ENCODE data around the gene SETD9. TPM values are rescaled to one million over a fixed set of nuclear protein-coding genes. Genes with fewer than 3 reads are reported as not detected.

SETD9 gene
- total RNA-seq, 4 donors from 2014 or later = 11.2 to 20.3 (median 14.3) TPM

DNA sequence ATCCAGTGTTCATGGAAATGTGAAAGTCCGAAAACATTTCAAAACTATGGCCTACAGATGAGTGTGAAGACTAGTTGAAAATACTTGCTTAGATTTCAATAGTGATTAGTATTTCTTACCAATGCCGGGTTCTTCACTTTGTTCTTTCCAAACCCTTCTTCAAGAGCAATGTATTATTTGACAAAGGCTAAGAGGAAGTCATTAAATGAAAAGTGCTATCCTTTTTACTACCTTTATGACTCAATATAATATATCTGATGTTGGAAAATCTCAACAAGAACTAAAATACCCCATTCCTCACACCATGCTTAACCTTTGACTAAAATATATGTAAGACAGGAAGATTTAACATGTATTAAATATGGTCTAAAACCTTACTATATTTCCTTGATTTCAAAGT, 49.2 kb downstream of the SETD9 start:
- WGBS, 2 donors = 91 to 93% methylated on average over 2 of the region's 2 CpGs
- Histone ChIP-seq H3K36me3 (no peaks in the 10 kb centered on the region), H3K27ac (no peak overlapping the region), H3K9me3 (no peaks in the 10 kb centered on the region), H3K4me1 (no peaks in the 10 kb centered on the region), H3K27me3 (no peaks in the 10 kb centered on the region), H3K4me3 (replicated peaks in 1 of 3) (no peak overlapping the region)
- intact Hi-C loops (cut with DNase I) = no loop called here
- no peak for TF ChIP-seq POLR2A (IDR thresholded peaks at IDR 0.05)
- DNase-seq = no peak

DNA sequence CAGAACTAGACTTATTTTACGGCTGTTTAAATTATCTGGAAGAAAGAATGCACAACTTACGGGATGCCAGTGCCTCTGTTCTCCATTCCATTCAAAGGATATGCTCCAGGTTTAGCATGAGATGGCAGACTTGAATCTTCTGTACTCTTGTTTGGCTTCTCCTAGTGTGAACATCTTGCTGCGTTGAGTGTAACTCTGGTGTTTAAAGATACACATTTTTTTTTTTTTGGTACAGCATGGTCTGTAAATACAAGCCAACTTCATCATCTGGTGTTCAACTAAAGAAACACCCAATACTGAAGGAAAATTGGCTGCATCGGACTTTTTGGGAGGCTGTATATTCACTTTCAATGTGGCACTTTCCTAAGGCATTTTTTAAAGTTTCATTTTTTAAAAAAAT, 49.9 kb downstream of the SETD9 start:
- H3K4me3 ChIP-seq (replicated peaks in 1 of 3) = no peak overlapping the region
- intact Hi-C loops (cut with DNase I) = no loop called here
- TF ChIP-seq CTCF (IDR thresholded peaks at IDR 0.05) (no peak), POLR2A (IDR thresholded peaks at IDR 0.05) (no peak)
- H3K27me3 ChIP-seq = no peaks in the 10 kb centered on the region
- 91 to 94% methylated on average over 4 of the region's 4 CpGs for WGBS, 2 donors
- no peaks in the 10 kb centered on the region for H3K9me3 ChIP-seq
- H3K27ac ChIP-seq = no peak overlapping the region
- H3K4me1 ChIP-seq = no peaks in the 10 kb centered on the region
- no peaks in the 10 kb centered on the region for H3K36me3 ChIP-seq
- DNase-seq = no peak

GRCh38 chr5:56961746-56962145, 52.4 kb downstream of the SETD9 start:
- no peak overlapping the region for H3K4me3 ChIP-seq (replicated peaks in 1 of 3)
- H3K4me1 ChIP-seq = no peaks in the 10 kb centered on the region
- no peaks in the 10 kb centered on the region for H3K36me3 ChIP-seq
- no peak for DNase-seq
- H3K27me3 ChIP-seq = no peaks in the 10 kb centered on the region
- no peak overlapping the region for H3K27ac ChIP-seq
- TF ChIP-seq POLR2A (IDR thresholded peaks at IDR 0.05) (no peak), CTCF (IDR thresholded peaks at IDR 0.05) (no peak)
- WGBS, 2 donors = 87 to 90% methylated on average over 6 of the region's 6 CpGs
- intact Hi-C loops (cut with DNase I) = no loop called here
- no peaks in the 10 kb centered on the region for H3K9me3 ChIP-seq

- Histone ChIP-seq H3K4me3 (replicated peaks in 1 of 3) (no peak overlapping the region), H3K27me3 (no peaks in the 10 kb centered on the region), H3K4me1 (no peaks in the 10 kb centered on the region), H3K9me3 (no peaks in the 10 kb centered on the region), H3K27ac (no peak overlapping the region), H3K36me3 (no peaks in the 10 kb centered on the region)
- intact Hi-C loops (cut with DNase I) = no loop called here
- TF ChIP-seq CTCF (IDR thresholded peaks at IDR 0.05) (no peak), POLR2A (IDR thresholded peaks at IDR 0.05) (no peak)
- no peak for DNase-seq
- WGBS, 2 donors = 47 to 49% methylated on average over 2 of the region's 2 CpGs
These were observed 52.9 kb downstream of the SETD9 start for GRCh38 chr5:56962286-56962685.

DNA sequence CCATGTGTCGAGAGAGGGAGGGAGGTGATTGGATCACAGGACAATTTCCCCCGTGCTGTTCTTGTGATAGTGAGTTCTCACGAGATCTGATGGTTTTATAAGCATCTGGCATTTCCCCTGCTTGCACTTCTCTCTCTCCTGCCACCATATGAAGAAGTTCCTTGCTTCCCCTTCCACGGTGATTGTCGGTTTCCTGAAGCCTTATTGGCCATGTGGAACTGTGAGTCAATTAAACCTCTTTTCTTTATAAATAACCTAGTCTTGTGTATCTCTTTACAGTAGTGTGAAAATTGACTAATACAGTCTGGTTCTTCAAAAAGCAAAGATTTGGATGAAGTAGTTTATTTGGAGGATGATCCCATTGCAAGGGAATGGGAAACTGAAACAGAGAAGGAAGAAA, 53.9 kb downstream of the SETD9 start:
- 65 to 72% methylated on average over 5 of the region's 5 CpGs for whole genome bisulfite sequencing, 2 donors
- TF ChIP-seq POLR2A (IDR thresholded peaks at IDR 0.05) (no peak), CTCF (IDR thresholded peaks at IDR 0.05) (no peak)
- H3K27me3 ChIP-seq = no peaks in the 10 kb centered on the region
- H3K36me3 ChIP-seq = no peaks in the 10 kb centered on the region
- H3K4me1 ChIP-seq = no peaks in the 10 kb centered on the region
- no peak overlapping the region for H3K4me3 ChIP-seq (replicated peaks in 1 of 3)
- no peaks in the 10 kb centered on the region for H3K9me3 ChIP-seq
- intact Hi-C loops (cut with DNase I) = no loop called here
- DNase-seq = no peak
- no peak overlapping the region for H3K27ac ChIP-seq

DNA sequence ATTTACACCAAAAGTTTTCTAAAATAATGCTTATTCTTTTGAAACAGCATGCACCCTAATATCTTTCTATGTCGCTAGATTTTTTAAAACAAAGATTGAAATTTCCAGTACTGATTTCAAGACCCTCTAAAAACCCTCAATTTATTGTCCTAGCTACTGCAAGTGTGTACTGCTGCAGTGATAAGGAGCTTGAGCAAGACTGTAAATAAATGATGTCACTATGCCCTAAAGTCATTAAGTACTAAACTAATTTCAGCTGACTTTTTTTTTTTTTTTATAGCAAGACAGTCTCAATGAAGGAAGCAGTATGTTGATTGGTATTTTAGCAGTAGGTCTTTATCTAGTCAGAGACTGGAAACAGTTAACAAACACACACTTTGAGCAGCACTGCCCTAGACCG, 54.8 kb downstream of the SETD9 start:
- intact Hi-C loops (cut with DNase I) = no loop called here
- Histone ChIP-seq H3K36me3 (no peaks in the 10 kb centered on the region), H3K9me3 (no peaks in the 10 kb centered on the region), H3K4me1 (no peaks in the 10 kb centered on the region), H3K27me3 (no peaks in the 10 kb centered on the region), H3K27ac (no peak overlapping the region), H3K4me3 (replicated peaks in 1 of 3) (no peak overlapping the region)
- no peak for TF ChIP-seq CTCF (IDR thresholded peaks at IDR 0.05)
- no peak for TF ChIP-seq POLR2A (IDR thresholded peaks at IDR 0.05)
- DNase-seq = no peak
- WGBS, 2 donors = 83 to 84% methylated on average over 2 of the region's 2 CpGs
